SKM-1 (cell line): ENCODE data around the gene TCAIM.

Experiments
- DNase-seq: peaks from one replicate; lab custom pipeline; 2025; ENCODE audit not compliant: unreplicated experiment; lab: John Stamatoyannopoulos, UW

TCAIM gene, protein sequence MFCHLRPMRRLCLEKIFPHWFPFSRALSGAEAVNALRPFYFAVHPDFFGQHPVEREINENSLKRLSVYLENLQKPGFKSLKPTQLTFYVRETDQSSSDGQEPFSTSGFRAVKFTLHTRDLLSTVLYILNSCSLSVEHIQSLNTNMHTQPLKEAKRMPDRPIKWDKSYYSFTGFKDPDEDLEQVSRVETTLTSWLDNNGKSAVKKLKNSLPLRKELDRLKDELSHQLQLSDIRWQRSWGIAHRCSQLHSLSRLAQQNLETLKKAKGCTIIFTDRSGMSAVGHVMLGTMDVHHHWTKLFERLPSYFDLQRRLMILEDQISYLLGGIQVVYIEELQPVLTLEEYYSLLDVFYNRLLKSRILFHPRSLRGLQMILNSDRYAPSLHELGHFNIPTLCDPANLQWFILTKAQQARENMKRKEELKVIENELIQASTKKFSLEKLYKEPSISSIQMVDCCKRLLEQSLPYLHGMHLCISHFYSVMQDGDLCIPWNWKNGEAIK

DNA sequence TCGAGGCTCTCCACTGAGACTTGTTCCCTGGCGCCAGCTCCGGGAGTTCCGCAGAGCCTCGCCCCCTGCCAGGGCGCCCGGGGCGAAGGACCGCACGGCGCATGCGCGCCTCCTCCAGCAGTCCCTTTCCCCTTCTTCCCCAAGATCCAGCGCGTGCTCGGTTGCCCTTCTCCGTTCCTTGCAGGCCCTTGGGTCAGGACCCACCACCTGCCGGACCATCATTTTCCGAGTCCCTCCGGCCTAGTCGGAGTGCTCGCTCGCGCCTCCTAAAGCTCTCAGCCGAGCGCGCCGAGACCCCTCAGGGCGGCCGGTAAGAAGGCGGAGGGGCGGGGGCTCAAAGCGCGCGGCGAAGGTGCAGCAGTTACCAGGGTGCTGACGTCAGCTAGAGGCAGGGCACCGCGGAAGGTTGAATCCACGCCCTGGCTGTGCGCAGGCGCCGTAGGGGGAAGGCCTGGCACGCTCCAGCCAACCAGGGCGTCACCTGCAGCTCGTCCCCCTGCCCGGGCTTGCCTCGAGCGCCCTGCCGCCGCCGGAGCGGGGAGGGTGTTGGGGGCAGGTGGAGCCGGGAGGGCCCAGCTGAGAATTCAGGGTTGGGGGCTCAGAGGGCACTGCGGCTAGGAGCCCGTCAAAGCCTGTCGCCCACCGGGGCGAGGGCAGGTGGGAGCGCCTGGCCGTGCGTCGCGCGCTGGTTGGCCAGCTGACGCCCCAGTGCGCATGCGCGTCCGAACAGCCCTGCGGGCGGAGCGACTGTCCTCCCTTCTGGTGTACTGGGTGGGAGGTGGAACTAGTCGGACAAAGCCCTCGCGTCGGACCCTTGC lies at the start of gene TCAIM:
Gene TCAIM (plus strand): TSS at position 757 of the 818 bp plus-strand sequence. CDS start 16,017 bp downstream, outside the sequence.
- DNase-seq: peak; percentile 88

DNA sequence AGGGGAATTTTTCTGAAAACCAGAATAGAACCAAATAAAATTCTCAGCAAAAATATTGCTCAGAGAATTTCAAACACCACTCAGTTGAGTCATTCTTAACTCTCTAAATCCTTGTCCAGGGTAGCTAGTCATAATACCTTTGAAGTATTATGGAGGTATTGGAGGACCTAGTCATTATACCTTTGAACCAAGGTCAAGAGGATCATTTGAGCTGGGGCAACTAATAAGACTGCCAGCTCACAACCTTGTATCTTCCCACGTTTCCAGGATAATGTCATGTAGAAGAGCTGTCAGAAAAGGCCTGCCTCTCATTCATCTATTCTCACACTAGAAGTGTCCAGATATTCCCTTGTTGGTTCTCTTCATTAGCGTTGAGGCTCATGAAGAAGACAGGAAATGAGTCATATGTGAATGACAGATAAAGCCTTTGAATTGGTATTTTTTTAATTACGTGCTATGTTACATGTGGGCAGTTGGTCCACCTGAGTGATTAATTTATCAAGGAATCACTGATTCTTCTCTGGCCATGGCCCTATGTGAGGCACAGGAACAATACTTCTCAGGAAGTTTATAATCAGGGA lies 48.6 kb upstream of the TCAIM start:
- DNase-seq: no peak

DNA sequence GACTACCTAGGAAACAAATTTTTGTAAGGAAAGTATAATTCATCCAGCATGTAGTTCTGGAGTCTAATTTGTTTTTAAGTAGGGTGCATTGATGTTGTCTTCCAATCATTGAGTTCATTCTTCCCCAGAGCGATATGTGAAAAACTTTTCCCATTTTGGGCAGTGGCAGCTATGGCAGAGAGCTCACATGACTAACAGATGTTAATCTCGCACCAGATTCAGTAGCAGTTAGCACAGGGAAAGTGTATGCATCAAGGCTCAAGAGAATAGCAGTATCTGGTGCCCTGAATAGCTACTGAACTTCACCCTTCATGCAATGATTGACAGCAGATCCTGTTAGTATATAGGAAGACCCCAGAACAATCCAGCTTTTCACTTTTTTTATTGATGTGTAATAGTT lies 46.3 kb upstream of the TCAIM start:
- DNase-seq: no peak

DNA sequence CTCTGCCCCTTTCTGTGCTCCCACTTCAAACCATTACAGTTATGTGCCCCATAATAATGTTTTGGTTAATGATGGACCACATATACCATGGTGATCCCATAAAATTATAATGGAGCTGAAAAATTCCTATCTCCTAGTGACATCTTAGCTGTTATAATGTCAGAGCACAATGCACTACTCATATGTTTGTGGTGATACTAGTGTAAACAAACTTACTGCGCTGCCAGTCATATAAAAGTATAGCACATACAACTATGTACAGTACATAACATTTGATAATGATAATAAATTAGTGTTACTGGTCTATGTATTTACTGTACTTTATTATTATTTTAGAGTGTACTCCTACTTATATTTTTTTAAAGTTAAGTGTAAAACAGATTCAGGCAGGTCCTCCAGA lies 45.6 kb upstream of the TCAIM start:
- no peak for DNase-seq

DNA sequence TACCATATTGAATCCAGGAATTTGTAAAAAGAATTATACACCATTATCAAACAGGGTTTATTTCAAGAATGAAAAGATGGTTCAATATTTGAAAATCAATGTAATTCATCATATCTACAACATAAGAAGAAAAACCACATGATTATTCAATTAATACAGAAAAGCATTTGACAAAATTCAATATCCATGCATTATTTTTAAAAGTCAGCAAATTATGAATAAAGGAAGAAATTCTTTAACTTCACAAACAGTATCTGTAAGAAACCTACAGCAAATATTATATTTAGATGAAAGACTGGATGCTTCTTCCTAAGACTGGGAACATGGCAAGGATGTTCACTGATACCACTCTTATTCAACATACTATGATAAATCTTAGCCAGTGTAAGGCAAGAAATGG lies 41.3 kb upstream of the TCAIM start:
- DNase-seq: no peak

DNA sequence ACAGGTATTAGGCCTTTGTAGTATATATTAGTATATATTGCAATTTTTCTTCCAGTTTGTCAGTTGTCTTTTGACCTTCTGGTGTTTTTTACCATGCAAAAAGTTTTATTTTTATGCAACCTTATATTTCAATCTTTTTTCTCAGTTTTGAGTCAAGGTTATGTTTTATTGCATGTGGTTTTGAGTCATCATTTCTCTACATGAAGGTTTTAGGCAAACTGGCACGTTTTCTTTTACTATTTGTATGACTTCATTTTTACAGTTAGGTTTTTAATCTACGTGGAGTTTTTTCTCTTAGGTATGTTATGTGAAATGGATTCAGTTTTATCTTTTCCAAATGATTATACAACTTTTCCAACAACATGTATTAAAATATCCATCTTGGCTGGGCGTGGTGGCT lies 36.8 kb upstream of the TCAIM start:
- DNase-seq: no peak

DNA sequence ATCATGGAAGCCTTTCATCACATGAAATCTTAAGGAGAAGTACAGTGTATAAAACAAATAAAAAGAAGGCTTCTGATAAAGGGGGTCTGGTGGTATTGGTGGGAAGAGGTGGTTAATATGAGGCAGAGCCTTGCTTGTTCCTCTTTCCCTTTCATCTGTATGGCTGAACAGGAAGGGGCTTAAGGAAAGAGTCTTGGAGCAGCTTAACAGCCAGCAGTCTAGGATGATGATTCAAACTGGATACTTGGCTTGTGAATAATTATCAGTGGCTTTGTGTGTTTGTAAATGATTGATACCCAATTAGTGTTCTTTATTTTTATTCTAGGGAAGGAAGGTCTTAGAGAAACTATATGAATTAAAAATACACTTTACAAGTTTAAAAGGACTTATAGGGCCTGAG lies 29.1 kb upstream of the TCAIM start:
- no peak for DNase-seq

DNA sequence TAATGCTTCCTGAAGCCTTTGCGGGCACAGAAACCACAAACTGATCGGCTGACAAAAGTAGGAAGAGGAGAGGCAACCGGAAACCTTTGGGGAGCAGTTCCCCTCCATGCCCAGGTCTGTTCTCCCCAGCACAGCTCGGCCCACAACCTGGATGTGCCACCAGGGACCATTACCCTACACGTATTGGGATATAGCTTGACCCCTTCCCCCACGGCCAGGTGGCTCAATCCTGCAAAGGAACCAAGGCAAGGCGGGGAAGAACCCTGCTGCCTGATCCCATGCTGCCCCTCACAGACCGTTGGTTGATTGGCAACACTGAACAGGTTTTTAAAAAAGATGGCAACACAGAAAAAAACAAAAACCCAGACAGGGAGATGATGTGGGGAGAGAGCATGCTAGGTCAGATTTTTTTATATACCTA lies 19.7 kb upstream of the TCAIM start:
- peak; percentile 36 for DNase-seq

DNA sequence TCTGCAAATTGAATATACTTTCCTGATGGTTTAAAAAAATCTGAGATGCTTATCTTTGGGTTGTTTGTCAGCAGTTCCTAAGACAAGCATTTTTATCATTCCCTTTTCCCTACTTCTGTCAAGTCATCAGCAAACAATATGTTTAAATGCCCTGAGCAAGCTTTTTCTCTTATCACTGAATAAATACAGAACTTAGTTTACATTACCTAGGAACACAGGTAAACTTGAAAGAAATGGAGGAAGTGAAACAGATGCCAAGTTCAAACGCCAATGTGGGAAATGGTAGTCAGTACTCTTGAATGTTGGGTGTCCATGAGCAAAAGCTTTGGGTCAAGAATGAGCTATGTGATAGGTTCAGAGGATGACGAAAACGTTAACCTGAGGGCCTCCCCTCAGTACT lies 17.2 kb upstream of the TCAIM start:
- DNase-seq: no peak

DNA sequence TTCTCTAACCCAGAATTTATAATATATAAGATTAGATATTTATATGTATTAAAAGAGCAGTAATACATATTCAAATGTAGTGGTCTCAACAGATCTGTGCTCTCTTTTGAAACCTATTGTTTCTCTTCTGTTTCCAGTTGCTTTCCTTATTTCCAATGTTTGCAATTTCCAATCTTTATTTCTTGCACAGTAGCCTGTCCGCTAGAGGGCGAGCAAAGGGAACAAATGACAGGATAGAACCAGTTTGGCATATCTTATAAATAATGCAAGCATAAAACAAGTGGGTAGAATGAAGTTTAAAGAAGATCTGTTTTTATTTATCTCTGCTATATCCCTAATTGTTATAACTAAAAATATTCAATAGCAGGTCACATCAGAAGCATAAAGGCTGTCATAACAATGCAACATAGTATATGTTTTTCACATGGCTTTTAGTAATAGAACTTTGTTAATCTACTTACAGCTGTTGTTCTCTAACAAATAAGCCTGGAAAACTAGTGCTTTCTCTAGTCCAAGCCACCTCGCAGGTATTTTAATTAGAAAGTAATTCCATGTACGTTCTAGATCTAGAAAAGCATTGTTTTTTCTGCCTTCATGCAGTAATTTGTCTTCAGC lies 15.1 kb upstream of the TCAIM start:
- peak; percentile 45 for DNase-seq

DNA sequence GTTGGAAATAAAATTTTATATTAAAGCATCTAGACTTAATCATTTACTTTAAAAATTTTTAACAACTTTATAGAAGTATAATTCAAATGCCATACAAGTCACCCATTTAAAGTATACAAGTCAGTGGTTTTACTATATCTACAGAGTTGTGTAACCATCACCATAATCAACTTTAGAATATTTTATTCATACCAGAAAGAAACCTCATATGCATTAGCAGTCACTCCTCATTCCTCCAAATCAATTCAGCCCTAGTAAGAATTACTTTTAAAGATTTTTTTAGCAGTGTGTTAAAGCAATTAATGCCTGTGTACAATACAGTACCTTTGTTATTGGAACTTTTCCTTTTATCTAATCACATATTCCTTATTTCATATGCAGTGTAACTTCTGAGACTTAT lies 14.0 kb upstream of the TCAIM start:
- DNase-seq: no peak

DNA sequence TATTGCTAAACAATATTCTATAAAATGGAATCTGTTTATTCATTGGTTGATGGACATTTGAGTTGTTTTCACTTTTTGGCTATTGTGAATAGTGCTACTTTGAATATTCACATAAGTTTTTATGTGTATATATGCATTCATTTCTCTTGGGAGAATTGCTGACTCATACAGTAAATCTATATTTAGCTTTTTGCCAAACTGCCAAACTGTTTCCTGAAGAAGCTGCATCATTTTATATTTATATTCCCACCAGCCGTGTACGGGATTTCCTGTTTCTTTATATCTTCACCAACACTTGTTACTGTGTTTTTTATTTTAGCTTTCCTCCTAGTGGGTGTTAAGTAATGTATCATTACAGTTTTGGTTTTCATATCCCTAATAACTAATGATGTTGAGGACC lies 12.5 kb upstream of the TCAIM start:
- no peak for DNase-seq

DNA sequence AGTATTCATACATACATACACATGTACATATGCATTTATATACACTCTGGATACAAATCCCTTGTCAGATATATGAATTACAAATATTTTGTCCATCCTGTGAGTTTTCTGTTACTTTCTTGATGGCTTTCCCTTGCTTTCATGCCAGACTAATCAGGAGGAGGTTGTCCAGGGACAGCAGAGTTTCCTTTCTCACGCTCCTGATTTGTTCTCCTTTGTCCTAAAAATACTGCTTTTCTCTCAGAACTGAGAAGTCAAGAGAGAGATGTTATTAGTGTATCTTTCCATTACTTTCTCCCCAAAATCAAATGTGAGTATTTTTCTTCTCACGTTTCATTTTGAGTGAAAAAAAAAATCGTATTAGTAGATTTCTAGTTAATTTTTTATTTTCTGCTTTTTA lies 12.1 kb upstream of the TCAIM start:
- no peak for DNase-seq

DNA sequence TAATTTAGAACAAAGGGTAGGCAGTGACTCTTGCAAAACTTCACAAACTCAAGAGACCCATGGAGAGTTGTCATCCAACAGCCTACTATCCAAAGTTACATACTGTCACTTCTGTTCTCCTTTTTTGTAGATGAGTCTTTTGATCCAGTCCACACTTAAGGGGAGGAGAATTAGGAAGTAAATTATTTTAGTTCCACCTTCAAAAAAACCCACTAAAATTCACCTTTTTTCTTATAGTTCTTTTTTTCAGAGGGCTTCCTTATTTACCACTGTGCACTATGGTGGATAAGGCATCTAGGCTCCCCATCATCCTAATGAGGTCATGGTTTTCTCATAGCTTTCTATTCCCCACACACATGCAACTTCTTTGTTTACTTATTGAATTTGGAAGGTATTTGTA lies 8.6 kb upstream of the TCAIM start:
- no peak for DNase-seq

DNA sequence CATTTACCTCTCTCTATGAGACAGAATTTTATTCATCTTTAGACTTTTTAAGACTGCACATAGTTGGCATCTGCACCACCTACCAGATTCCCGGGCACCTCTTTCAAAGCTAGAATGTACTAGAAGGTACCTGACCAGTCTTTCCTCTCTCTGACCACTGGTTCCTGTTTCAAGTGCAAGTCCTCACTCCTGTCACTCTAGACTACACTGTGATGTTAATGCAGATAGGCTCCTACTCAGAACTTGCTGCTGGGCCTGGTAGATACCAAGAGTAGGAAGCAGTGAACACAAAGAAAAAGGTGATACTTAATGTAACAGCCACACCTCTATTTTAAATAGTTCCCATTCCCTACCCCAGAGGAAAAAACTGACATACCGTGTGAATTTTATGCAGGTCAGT lies 8.1 kb upstream of the TCAIM start:
- no peak for DNase-seq

DNA sequence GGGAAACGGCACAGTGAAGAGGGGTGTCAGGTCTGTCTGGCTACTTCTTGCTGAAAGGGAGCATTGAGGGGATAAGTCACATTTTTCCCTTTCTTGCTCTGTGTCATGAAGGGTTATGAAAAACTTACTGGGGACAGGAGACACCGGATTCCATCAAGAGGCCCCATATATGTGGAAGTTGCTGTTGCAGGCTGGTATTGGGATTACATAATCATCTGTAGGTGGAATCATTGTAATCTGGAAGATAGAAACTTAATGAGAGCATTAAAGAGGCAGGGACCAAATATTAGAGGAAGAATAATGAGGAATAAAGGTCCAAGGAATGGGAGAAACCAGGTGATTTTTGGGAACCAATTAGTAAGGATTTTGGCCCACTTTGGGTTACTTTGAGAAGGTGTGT lies 4.2 kb upstream of the TCAIM start:
- DNase-seq: no peak

DNA sequence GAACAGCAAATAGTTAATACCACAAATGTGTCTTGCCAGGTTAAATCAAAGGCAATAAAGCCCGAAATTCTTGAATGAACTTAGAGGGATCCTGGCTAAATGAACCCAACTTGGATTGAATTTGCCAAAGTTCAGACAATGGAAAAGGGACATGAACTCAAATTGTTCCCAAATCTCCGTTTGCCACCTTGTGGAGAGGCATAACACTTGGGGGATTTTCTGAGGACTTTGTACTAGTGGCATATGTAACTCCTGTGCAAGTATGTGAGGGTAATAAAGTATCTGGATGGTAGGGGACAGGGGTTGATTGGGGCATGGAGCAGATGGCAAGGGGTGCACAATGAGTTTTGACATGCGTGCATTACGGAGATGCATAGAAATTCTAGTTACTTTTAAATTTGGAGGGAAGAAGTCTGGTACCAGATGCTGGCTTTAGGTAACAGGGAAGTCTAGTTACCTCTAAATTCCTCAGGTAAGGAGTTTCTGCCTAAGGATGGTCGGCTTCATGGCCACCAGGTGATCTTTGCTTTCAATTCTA lies 1.2 kb upstream of the TCAIM start:
- no peak for DNase-seq

DNA sequence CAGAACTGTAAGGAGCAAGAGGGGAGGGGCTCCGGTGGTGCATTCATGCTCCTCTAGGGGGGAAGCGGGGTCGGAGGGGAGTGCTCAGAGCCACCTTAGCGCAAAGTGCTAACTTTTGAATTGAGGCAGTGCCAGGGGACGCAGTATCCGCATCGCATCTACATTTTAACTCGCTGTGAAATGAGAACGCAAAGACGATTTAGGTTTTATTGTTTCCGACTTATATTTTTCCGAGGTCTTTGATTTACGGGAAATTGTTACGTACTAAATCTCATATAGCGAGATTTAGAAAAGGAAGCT lies 212 bp downstream of the TCAIM start:
- no peak for DNase-seq

DNA sequence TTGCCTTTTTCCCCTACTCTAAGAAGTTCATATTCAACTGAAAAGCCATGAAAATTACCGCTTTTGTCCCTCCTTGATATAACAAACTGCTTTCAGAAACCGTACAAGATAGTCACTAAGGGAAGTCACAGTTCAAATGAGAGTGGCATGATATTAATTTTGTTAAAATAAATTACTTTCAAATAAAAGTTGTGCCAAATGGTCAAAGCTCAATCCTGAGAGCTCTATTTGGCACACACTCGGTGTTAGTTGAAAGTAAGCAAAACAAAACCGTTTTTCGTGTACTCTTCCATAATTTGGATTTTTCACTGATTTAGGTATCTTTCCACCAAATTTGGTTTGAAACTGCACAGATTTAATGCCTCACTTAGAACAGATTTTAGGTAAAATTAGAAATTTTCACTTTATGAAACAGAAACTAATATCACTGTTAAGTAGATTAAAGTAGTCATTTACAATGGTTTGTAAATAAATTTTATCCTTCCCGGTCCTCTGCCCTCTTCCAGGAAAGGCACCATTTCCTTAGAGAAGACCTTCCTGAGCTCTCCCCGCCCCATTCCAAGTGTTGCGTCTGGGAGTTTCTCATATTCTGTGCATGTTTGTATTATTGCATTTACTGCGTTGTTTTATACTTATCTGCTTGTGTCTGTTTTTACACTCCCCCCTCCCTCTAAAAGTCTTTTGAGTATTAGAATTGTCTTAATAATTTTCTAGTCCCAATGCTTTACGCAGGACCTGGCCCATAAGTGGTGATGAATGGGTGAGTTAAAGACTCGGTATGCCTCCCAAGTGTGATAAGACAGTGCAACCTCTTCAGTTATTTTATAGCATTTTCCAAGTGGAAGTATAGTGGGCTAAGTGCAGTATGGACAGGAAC lies 853 bp downstream of the TCAIM start:
- no peak for DNase-seq

DNA sequence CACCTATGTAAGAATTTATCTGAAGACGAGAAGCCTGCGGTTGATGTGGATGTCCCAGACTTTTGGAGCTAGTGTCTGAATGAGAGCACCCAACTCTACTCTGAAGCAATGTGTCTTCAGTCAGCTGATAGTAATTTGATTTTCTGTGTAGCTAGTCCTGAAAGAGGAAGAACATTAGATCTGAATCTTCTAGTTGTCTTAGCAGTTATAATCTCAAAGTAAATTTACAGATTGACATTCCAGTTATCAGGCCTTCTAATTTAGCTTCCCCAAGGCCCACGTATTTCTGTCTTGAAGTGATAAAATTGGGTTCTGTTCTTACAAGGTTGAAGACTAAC lies 1.5 kb downstream of the TCAIM start:
- DNase-seq: no peak
